GM18498 (cell line): ENCODE data around the gene ATE1.
A peak's percentile ranks its signal among the peaks of the same experiment; 100 is the strongest.
"Not testable (repeated sequence)": the region's sequence is repeated elsewhere in the genome, so short reads cannot be mapped to it uniquely, and the experiment has no call there.

Source experiments
- ATAC-seq: cut with Tn5 transposase; IDR thresholded peaks from one replicate; pipeline ENCODE4 v1.9.1; 2021; ENCODE audit warnings: mild to moderate bottlenecking, moderate library complexity; ENCODE audit not compliant: unreplicated experiment

ATE1 gene

GRCh38 chr10:121699703-121700102, 228.1 kb downstream of the ATE1 start:
- ATAC-seq = not testable (repeated sequence)

GRCh38 chr10:121698902-121699301, 228.9 kb downstream of the ATE1 start:
- no peak for ATAC-seq

- ATAC-seq = no peak
Measured at GRCh38 chr10:121698336-121698735, 229.5 kb downstream of the ATE1 start.

GRCh38 chr10:121696854-121697253, 231.0 kb downstream of the ATE1 start:
- ATAC-seq = peak; percentile 46

- no peak for ATAC-seq
Measured at GRCh38 chr10:121695731-121696464, 231.9 kb downstream of the ATE1 start.

GRCh38 chr10:121694966-121695643, 232.7 kb downstream of the ATE1 start:
- no peak for ATAC-seq

GRCh38 chr10:121694327-121694965, 233.4 kb downstream of the ATE1 start:
- ATAC-seq = no peak

- no peak for ATAC-seq
Measured at GRCh38 chr10:121692626-121693025, 235.2 kb downstream of the ATE1 start.

- ATAC-seq = no peak
Measured at GRCh38 chr10:121690970-121691369, 236.9 kb downstream of the ATE1 start.
